ENCODE measurements around the gene GART. TPM values are rescaled to one million over a fixed set of nuclear protein-coding genes. Genes with fewer than 3 reads are reported as not detected.

Gene GART
- total RNA-seq, 1 experiment from 2014 or later = 59.9 TPM

GRCh38 chr21:33562389-33562788, 20.5 kb upstream of the GART start:
- no peak for DNase-seq (ENCODE audit: low read depth in 1 of 2, low spot score in 2 of 2)
- Histone ChIP-seq H3K9me3 (replicated peaks) (no peaks in the 10 kb centered on the region), H3K27ac (no peak overlapping the region), H3K4me1 (replicated peaks) (no peaks in the 10 kb centered on the region), H3K27me3 (replicated peaks) (no peaks in the 10 kb centered on the region), H3K36me3 (peaks cover 92% of the 10 kb centered on the region), H3K4me3 (no peak overlapping the region)

GRCh38 chr21:33561373-33561772, 19.5 kb upstream of the GART start:
- no peaks in the 10 kb centered on the region for H3K27me3 ChIP-seq (replicated peaks)
- H3K4me3 ChIP-seq = no peak overlapping the region
- DNase-seq (ENCODE audit: low read depth in 1 of 2, low spot score in 2 of 2) = no peak
- no peak overlapping the region for H3K27ac ChIP-seq
- peaks cover 96% of the 10 kb centered on the region for H3K36me3 ChIP-seq
- no peaks in the 10 kb centered on the region for H3K9me3 ChIP-seq (replicated peaks)
- no peaks in the 10 kb centered on the region for H3K4me1 ChIP-seq (replicated peaks)

DNA sequence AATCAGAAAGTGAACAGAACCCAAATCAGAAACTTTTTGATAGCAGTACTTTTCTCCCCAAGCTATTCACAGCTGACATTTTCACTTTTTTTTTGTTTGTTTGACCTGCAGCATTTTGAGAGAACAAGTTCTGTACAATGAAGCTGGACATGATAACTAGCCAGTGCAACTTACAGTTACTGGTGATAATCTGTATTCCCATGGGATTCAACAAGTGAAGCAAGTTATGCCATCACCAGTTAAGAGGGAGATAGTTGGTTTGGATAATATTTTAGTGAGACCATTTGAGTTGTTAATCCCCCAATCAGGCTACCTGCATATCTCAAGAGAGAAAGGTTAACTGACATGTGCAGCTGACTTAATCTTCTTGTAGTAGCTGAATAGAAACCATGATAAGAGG, 19.0 kb upstream of the GART start:
- H3K4me3 ChIP-seq = no peak overlapping the region
- no peaks in the 10 kb centered on the region for H3K27me3 ChIP-seq (replicated peaks)
- H3K27ac ChIP-seq = no peak overlapping the region
- no peaks in the 10 kb centered on the region for H3K9me3 ChIP-seq (replicated peaks)
- DNase-seq (ENCODE audit: low read depth in 1 of 2, low spot score in 2 of 2) = no peak
- peaks cover 98% of the 10 kb centered on the region for H3K36me3 ChIP-seq
- no peaks in the 10 kb centered on the region for H3K4me1 ChIP-seq (replicated peaks)

GRCh38 chr21:33559813-33560212, 17.9 kb upstream of the GART start:
- DNase-seq (ENCODE audit: low read depth in 1 of 2, low spot score in 2 of 2) = no peak
- Histone ChIP-seq H3K9me3 (replicated peaks) (no peaks in the 10 kb centered on the region), H3K4me3 (no peak overlapping the region), H3K27ac (no peak overlapping the region), H3K27me3 (replicated peaks) (no peaks in the 10 kb centered on the region), H3K36me3 (peaks cover 97% of the 10 kb centered on the region), H3K4me1 (replicated peaks) (no peaks in the 10 kb centered on the region)

DNA sequence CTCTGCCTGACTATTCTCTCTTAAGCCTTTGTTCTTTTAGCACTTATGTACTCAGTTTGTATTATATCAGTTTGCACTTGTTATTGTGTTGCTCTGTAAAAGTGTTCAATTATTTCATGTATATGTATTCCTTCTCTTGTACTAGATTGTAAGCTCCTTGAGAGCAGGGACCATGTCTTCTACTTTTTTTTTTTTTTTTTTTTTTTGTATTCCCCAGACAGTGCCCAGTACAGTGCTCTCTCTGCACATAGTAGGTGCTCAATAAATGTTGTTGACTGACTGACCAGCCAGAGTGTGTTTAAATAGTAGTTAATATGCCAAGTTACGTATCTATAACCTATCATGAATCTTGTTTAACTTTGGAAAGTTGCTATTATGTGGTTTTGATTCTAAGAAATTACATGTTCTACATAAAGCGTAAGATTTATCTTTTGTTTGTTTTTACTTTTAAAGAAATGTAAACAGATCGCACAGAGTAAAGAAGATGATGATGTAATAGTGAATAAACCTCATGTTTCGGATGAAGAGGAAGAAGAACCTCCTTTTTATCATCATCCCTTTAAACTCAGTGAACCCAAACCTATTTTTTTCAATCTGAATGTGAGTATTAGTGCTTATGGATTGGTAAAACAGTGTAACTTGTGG, 17.0 kb upstream of the GART start:
- H3K4me1 ChIP-seq (replicated peaks) = no peaks in the 10 kb centered on the region
- H3K4me3 ChIP-seq = no peak overlapping the region
- H3K9me3 ChIP-seq (replicated peaks) = no peaks in the 10 kb centered on the region
- H3K27ac ChIP-seq = no peak overlapping the region
- peaks cover 98% of the 10 kb centered on the region for H3K36me3 ChIP-seq
- no peak for DNase-seq (ENCODE audit: low read depth in 1 of 2, low spot score in 2 of 2)
- H3K27me3 ChIP-seq (replicated peaks) = no peaks in the 10 kb centered on the region

DNA sequence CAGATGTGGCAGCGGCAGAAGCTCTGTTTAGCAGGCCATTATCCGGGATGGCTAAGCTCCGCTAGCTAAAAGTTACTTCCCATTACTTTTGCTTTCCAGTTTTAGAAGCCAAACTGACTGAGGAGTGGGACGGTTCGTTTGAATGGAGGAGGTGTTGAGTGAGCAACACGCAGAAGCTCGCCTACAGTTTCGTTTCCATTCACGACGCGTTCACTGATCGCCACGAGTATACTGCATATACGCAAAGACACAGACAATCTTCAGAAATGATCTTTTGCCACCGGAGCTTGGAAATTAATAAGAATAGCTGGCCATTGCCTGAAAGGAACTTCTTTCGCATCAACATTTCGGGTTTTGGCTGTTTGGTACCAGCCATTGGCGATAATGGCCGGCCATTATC, 15.5 kb upstream of the GART start:
- H3K36me3 ChIP-seq = peaks cover 98% of the 10 kb centered on the region
- H3K4me3 ChIP-seq = no peak overlapping the region
- no peaks in the 10 kb centered on the region for H3K9me3 ChIP-seq (replicated peaks)
- no peaks in the 10 kb centered on the region for H3K4me1 ChIP-seq (replicated peaks)
- no peak for DNase-seq (ENCODE audit: low read depth in 1 of 2, low spot score in 2 of 2)
- no peaks in the 10 kb centered on the region for H3K27me3 ChIP-seq (replicated peaks)
- no peak overlapping the region for H3K27ac ChIP-seq

GRCh38 chr21:33554982-33555344, 13.0 kb upstream of the GART start:
- Histone ChIP-seq H3K27me3 (replicated peaks) (no peaks in the 10 kb centered on the region), H3K27ac (no peak overlapping the region), H3K4me3 (no peak overlapping the region), H3K9me3 (replicated peaks) (no peaks in the 10 kb centered on the region), H3K4me1 (replicated peaks) (no peaks in the 10 kb centered on the region), H3K36me3 (peaks cover 98% of the 10 kb centered on the region)
- no peak for DNase-seq (ENCODE audit: low read depth in 1 of 2, low spot score in 2 of 2)

GRCh38 chr21:33554236-33554981, 12.5 kb upstream of the GART start:
- no peak for DNase-seq (ENCODE audit: low read depth in 1 of 2, low spot score in 2 of 2)
- Histone ChIP-seq H3K36me3 (peaks cover 98% of the 10 kb centered on the region), H3K27ac (no peak overlapping the region), H3K4me3 (no peak overlapping the region), H3K4me1 (replicated peaks) (no peaks in the 10 kb centered on the region), H3K9me3 (replicated peaks) (no peaks in the 10 kb centered on the region), H3K27me3 (replicated peaks) (no peaks in the 10 kb centered on the region)

- Histone ChIP-seq H3K36me3 (peaks cover 97% of the 10 kb centered on the region), H3K27ac (no peak overlapping the region), H3K4me3 (no peak overlapping the region)
Measured at GRCh38 chr21:33552999-33553598, 11.2 kb upstream of the GART start.

DNA sequence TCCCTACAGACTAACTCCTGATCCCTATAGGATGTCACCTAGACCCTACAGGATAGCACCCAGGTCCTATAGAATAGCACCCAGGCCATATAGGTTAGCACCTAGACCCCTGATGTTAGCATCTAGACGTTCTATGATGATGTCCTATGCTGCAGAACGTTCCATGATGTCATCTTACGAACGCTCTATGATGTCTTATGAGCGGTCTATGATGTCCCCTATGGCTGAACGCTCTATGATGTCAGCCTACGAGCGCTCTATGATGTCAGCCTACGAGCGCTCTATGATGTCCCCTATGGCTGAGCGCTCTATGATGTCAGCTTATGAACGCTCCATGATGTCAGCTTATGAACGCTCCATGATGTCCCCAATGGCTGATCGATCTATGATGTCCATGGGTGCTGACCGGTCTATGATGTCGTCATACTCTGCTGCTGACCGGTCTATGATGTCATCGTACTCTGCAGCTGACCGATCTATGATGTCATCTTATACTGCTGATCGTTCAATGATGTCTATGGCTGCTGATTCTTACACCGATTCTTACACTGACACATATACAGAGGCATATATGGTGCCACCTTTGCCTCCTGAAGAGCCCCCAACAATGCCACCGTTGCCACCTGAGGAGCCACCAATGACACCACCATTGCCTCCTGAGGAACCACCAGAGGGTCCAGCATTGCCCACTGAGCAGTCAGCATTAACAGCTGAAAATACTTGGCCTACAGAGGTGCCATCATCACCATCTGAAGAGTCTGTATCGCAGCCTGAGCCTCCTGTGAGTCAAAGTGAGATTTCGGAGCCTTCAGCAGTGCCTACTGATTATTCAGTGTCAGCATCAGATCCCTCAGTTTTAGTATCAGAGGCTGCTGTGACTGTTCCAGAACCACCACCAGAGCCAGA, 10.4 kb upstream of the GART start:
- no peak for DNase-seq (ENCODE audit: low read depth in 1 of 2, low spot score in 2 of 2)
- no peak overlapping the region for H3K27ac ChIP-seq

More at GRCh38 chr21:33552999-33553598, 11.2 kb upstream of the GART start:
- Histone ChIP-seq H3K27me3 (replicated peaks) (no peaks in the 10 kb centered on the region), H3K4me1 (replicated peaks) (no peaks in the 10 kb centered on the region), H3K9me3 (replicated peaks) (no peaks in the 10 kb centered on the region)
- DNase-seq (ENCODE audit: low read depth in 1 of 2, low spot score in 2 of 2) = no peak

DNA sequence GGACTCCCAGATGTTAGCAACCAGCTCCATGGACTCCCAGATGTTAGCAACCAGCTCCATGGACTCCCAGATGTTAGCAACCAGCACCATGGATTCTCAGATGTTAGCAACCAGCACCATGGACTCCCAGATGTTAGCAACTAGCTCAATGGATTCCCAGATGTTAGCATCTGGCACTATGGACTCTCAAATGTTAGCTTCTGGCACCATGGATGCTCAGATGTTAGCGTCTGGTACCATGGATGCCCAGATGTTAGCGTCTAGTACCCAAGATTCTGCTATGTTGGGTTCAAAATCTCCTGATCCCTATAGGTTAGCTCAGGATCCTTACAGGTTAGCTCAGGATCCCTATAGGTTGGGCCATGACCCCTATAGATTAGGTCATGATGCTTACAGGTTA, 9.7 kb upstream of the GART start:
- no peaks in the 10 kb centered on the region for H3K27me3 ChIP-seq (replicated peaks)
- H3K36me3 ChIP-seq = peaks cover 94% of the 10 kb centered on the region
- no peak for DNase-seq (ENCODE audit: low read depth in 1 of 2, low spot score in 2 of 2)
- H3K4me3 ChIP-seq = no peak overlapping the region
- no peaks in the 10 kb centered on the region for H3K9me3 ChIP-seq (replicated peaks)
- no peak overlapping the region for H3K27ac ChIP-seq
- H3K4me1 ChIP-seq (replicated peaks) = no peaks in the 10 kb centered on the region

More for the DNA sequence above, 10.4 kb upstream of the GART start:
- Histone ChIP-seq H3K4me3 (no peak overlapping the region), H3K4me1 (replicated peaks) (no peaks in the 10 kb centered on the region), H3K27me3 (replicated peaks) (no peaks in the 10 kb centered on the region), H3K9me3 (replicated peaks) (no peaks in the 10 kb centered on the region), H3K36me3 (peaks cover 94% of the 10 kb centered on the region)

- Histone ChIP-seq H3K36me3 (peaks cover 94% of the 10 kb centered on the region), H3K4me3 (no peak overlapping the region)
Measured at GRCh38 chr21:33550772-33551660, 9.1 kb upstream of the GART start.

More at GRCh38 chr21:33550772-33551660, 9.1 kb upstream of the GART start:
- no peaks in the 10 kb centered on the region for H3K9me3 ChIP-seq (replicated peaks)
- H3K27me3 ChIP-seq (replicated peaks) = no peaks in the 10 kb centered on the region
- no peaks in the 10 kb centered on the region for H3K4me1 ChIP-seq (replicated peaks)
- no peak overlapping the region for H3K27ac ChIP-seq
- DNase-seq (ENCODE audit: low read depth in 1 of 2, low spot score in 2 of 2) = no peak

Measured in SJSA1 (cell line).